Muscle of leg (tissue), 11 donors: Measurements from ENCODE around the gene RPS6KB1. TPM values are rescaled to one million over a fixed set of nuclear protein-coding genes. Genes with fewer than 3 reads are reported as not detected.
A peak's percentile ranks its signal among the peaks of the same experiment; 100 is the strongest.

Source experiments
- DNase-seq: peaks from one replicate; pipeline ENCODE4 v3.0.0; 2013
- H3K27ac ChIP-seq: one replicate; pipeline ENCODE4 v1.5.1; 2013; ENCODE audit warnings: mild to moderate bottlenecking, low read length, control low read depth
- H3K27me3 ChIP-seq: one replicate; pipeline ENCODE4 v1.6.1; 2013; ENCODE audit warnings: low read length; ENCODE audit not compliant: control insufficient read depth, insufficient read depth
- H3K36me3 ChIP-seq: one replicate; pipeline ENCODE4 v1.6.1; 2013; ENCODE audit warnings: low read length; ENCODE audit not compliant: control insufficient read depth, insufficient read depth
- H3K4me1 ChIP-seq: one replicate; pipeline ENCODE4 v1.6.1; 2013; ENCODE audit warnings: low read length; ENCODE audit not compliant: control insufficient read depth, insufficient read depth
- H3K4me3 ChIP-seq: one replicate; pipeline ENCODE4 v1.5.1; 2013; ENCODE audit warnings: low read length, control low read depth
- H3K9me3 ChIP-seq: replicated peaks from 2 replicates; pipeline ENCODE4 v1.6.1; 2013; ENCODE audit warnings: low read depth, low read length; ENCODE audit not compliant: control insufficient read depth
- WGBS: methylation state at CpG from one replicate; pipeline ENCODE4 v1.1.5; 2013; ENCODE audit warnings: missing lambda C conversion rate; ENCODE audit not compliant: insufficient coverage; 5-methylcytosine and 5-hydroxymethylcytosine counted together
- polyA plus RNA-seq, 8 donors: library from polyadenylated mRNA; unstranded; fragments of 120-200 nt; gene quantifications; one replicate each; pipeline versions ENCODE4 v1.2.1 to v1.2.3, GENCODE V29; 2013; ENCODE audit warnings: inconsistent platforms in 1 of 8, low replicate concordance in 1 of 8; ENCODE audit not compliant: insufficient read length in 8 of 8, insufficient read depth in 1 of 8
- total RNA-seq: library from RNA; stranded (reverse); fragments of 120-200 nt; gene quantifications from one replicate; pipeline ENCODE4 v1.2.4, GENCODE V29; 2013

The RPS6KB1 gene
- total and polyA plus RNA-seq, 9 donors: 29.4 to 38.5 (median 34.0) TPM

GRCh38 chr17:59890720-59891119 lies 2.2 kb upstream of the RPS6KB1 start:
- no peaks in the 10 kb centered on the region for H3K9me3 ChIP-seq
- WGBS: no CpG with 5 or more reads among the region's 2 CpGs
- no peaks in the 10 kb centered on the region for H3K27me3 ChIP-seq
- DNase-seq: no peak
- peaks cover 20% of the 10 kb centered on the region for H3K36me3 ChIP-seq
- H3K4me1 ChIP-seq: peaks cover 15% of the 10 kb centered on the region
- H3K27ac ChIP-seq: no peak overlapping the region
- H3K4me3 ChIP-seq: no peak overlapping the region

- H3K4me1 ChIP-seq: peaks cover 15% of the 10 kb centered on the region
- H3K27me3 ChIP-seq: no peaks in the 10 kb centered on the region
- H3K4me3 ChIP-seq: peak overlapping the region; percentile 92
- H3K27ac ChIP-seq: peak overlapping the region; percentile 80
- H3K36me3 ChIP-seq: peaks cover 19% of the 10 kb centered on the region
- 12% methylated on average over 9 of the region's 25 CpGs for WGBS
- no peaks in the 10 kb centered on the region for H3K9me3 ChIP-seq
- no peak for DNase-seq
These were observed 534 bp upstream of the RPS6KB1 start for GRCh38 chr17:59892251-59892923.

DNA sequence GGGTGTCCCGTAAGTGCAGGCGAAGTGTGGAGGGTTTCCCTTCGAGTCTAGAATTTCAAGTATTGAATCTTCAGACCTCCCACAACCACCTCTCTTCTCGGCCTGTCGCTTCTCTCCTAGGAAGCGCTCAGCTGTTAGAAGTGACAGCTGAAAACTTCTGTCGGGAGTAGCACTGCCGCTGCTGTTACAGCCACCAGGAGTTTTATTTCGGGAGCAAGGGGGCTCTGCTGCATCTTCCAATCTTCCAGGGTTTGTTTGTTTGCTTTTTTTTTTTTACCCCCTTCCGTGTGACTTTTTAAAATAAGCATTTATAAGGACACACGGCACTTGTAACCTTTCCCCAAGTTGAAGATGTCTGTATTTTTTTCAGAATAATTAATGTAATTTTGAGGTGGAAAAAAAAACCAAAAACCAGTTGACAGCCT lies 767 bp downstream of the RPS6KB1 start:
- WGBS: 0% methylated on average over 3 of the region's 11 CpGs
- Histone ChIP-seq H3K9me3 (no peaks in the 10 kb centered on the region), H3K4me1 (peaks cover 15% of the 10 kb centered on the region), H3K36me3 (peaks cover 9% of the 10 kb centered on the region), H3K4me3 (peak overlapping the region; percentile 92), H3K27me3 (no peaks in the 10 kb centered on the region), H3K27ac (peak overlapping the region; percentile 96)
- DNase-seq: peak; percentile 81

- H3K4me1 ChIP-seq: peaks cover 11% of the 10 kb centered on the region
- H3K27me3 ChIP-seq: no peaks in the 10 kb centered on the region
- no peak for DNase-seq
- no peak overlapping the region for H3K27ac ChIP-seq
- H3K9me3 ChIP-seq: no peaks in the 10 kb centered on the region
- WGBS: no CpG with 5 or more reads among the region's 4 CpGs
- H3K36me3 ChIP-seq: peaks cover 3% of the 10 kb centered on the region
- H3K4me3 ChIP-seq: no peak overlapping the region
These were observed 4.2 kb downstream of the RPS6KB1 start for GRCh38 chr17:59897090-59897489.

- Histone ChIP-seq H3K4me1 (peaks cover 9% of the 10 kb centered on the region), H3K4me3 (no peak overlapping the region), H3K36me3 (peaks cover 3% of the 10 kb centered on the region), H3K27me3 (no peaks in the 10 kb centered on the region), H3K27ac (no peak overlapping the region), H3K9me3 (no peaks in the 10 kb centered on the region)
- WGBS: 86% methylated on average over 3 of the region's 5 CpGs
- no peak for DNase-seq
These were observed 6.2 kb downstream of the RPS6KB1 start for GRCh38 chr17:59899099-59899498.

- Histone ChIP-seq H3K4me1 (no peaks in the 10 kb centered on the region), H3K4me3 (no peak overlapping the region), H3K27me3 (no peaks in the 10 kb centered on the region), H3K9me3 (no peaks in the 10 kb centered on the region), H3K36me3 (peaks cover 3% of the 10 kb centered on the region), H3K27ac (no peak overlapping the region)
- no peak for DNase-seq
- WGBS: 94% methylated on average over 6 of the region's 8 CpGs
These were observed 8.7 kb downstream of the RPS6KB1 start for GRCh38 chr17:59901604-59902003.

DNA sequence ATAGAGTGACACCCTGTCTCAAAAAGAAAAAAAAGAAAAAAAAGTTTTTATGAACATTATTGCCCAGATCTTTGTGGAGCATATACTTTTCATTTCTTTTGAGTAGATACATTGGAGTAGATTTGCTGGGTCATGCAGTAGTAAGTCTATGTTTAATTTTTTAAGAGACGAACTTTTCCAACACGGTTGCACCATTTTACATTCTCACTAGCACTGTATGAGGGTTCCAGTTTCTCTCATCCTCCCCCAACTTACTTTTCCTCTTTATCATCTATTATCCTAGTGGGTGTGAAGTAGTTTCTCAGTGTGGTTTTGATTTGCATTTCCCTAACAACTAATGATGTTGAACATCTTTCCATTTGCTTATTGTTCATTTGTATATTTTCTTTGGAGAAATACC lies 10.5 kb downstream of the RPS6KB1 start:
- Histone ChIP-seq H3K27me3 (no peaks in the 10 kb centered on the region), H3K36me3 (peaks cover 3% of the 10 kb centered on the region), H3K4me3 (no peak overlapping the region), H3K27ac (no peak overlapping the region), H3K9me3 (no peaks in the 10 kb centered on the region), H3K4me1 (no peaks in the 10 kb centered on the region)
- no CpG with 5 or more reads among the region's 2 CpGs for WGBS
- DNase-seq: no peak

DNA sequence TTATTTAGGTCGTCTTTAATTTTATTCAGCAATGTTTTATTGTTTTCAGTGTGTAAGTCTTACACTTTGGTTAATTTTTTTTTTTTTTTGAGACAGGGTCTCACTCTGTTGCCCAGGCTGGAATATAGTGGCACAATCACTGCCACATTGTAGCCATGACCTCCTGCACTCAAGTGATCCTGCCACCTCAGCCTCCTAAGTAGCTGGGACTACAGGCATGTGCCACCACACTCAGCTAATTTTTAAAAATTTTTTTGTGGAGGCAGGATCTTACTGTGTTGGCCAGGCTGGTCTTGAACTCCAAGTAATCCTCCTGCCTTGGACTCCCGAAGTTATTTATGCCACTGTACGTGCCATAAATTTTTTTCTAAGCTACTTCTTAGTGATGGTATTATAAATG lies 14.5 kb downstream of the RPS6KB1 start:
- Histone ChIP-seq H3K27ac (no peak overlapping the region), H3K4me3 (no peak overlapping the region), H3K36me3 (peaks cover 4% of the 10 kb centered on the region), H3K27me3 (no peaks in the 10 kb centered on the region), H3K9me3 (no peaks in the 10 kb centered on the region), H3K4me1 (no peaks in the 10 kb centered on the region)
- WGBS: 60% methylated on average over 1 of the region's 3 CpGs
- no peak for DNase-seq

DNA sequence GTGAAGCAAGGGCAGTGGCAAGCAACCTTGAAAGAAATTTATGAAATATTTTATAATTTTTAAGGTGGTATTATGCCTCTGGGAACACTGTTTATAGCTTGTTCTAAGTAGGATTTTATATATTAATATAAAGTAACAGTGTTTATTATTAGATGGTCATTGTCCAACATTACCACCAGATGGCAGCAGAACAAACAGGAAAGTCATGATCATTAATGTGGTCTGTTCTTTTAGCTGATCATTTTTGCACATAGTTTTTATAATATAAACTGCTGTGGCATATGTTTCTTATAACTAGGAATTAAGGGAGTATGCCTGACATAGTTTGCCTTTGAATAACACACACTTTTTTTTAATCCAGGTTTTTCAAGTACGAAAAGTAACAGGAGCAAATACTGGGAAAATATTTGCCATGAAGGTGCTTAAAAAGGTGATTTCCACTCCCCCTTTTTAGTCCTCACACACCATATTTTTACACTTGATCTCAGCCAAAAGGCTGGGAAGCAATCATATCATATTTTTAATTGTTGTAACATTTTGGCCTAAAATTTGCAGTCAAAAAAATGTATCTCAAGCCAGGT lies 21.4 kb downstream of the RPS6KB1 start:
- H3K27ac ChIP-seq: no peak overlapping the region
- H3K4me1 ChIP-seq: no peaks in the 10 kb centered on the region
- H3K9me3 ChIP-seq: no peaks in the 10 kb centered on the region
- H3K27me3 ChIP-seq: no peaks in the 10 kb centered on the region
- DNase-seq: peak; percentile 54
- H3K4me3 ChIP-seq: no peak overlapping the region
- no CpG with 5 or more reads among the region's 1 CpG for WGBS
- peaks cover 39% of the 10 kb centered on the region for H3K36me3 ChIP-seq

GRCh38 chr17:59916446-59916845 lies 23.5 kb downstream of the RPS6KB1 start:
- H3K27ac ChIP-seq: no peak overlapping the region
- H3K4me1 ChIP-seq: no peaks in the 10 kb centered on the region
- H3K27me3 ChIP-seq: no peaks in the 10 kb centered on the region
- peaks cover 51% of the 10 kb centered on the region for H3K36me3 ChIP-seq
- no peak overlapping the region for H3K4me3 ChIP-seq
- DNase-seq: no peak
- H3K9me3 ChIP-seq: no peaks in the 10 kb centered on the region
